Endothelial cell of umbilical vein (primary cell): Measurements from ENCODE around the gene DPP9. TPM values are rescaled to one million over a fixed set of nuclear protein-coding genes. Genes with fewer than 3 reads are reported as not detected.

Experiments used
- BruUV-seq: library from RNA; stranded (reverse); fragments of 400-500 nt; replicated peaks from 2 replicates; lab custom pipeline; 2021; lab: Mats Ljungman, UMichigan
- CTCF ChIA-PET: fragments of 300-600, 350-600 bp; sonication (Branson Sonifier 250); formaldehyde crosslinking; loops from one replicate; lab custom pipeline; 2021; ENCODE audit warnings: antibody characterized with exemption, inconsistent platforms; lab: Charles Lee
- POLR2A ChIA-PET: fragments of 300-600, 350-600 bp; sonication (Branson Sonifier 250); formaldehyde crosslinking; loops from one replicate; lab custom pipeline; 2021; ENCODE audit warnings: antibody characterized with exemption, inconsistent platforms; lab: Charles Lee
- DNase-seq: peaks from one replicate; pipeline ENCODE4 v3.0.0-alpha.2; 2011; ENCODE audit warnings: low read depth, low spot score
- FAIRE-seq: peaks from 2 replicates; lab custom pipeline; 2011; peaks lifted over from hg19 to GRCh38; lab: Jason Lieb, UNC
- H2AFZ ChIP-seq: 2 replicates; pipeline ENCODE4 v1.6.0; 2012; ENCODE audit warnings: low read depth, low read length, control low read depth, inconsistent platforms
- H3K27ac ChIP-seq: 2 replicates; pipeline ENCODE4 v1.5.1; 2011; ENCODE audit warnings: low read depth, mild to moderate bottlenecking, control low read depth, low read length, moderate library complexity; ENCODE audit not compliant: insufficient read depth
- H3K27me3 ChIP-seq, 2 experiments: 2 replicates each; pipeline versions ENCODE4 v1.6.0 to v1.6.1; 2011; ENCODE audit warnings: low read length in 2 of 2, mixed read lengths in 1 of 2; ENCODE audit not compliant: control insufficient read depth in 2 of 2, insufficient read depth in 2 of 2
- H3K36me3 ChIP-seq, 2 experiments: 2 replicates in 1 of 2; 3 replicates in 1 of 2; pipeline ENCODE4 v1.5.1; 2011; ENCODE audit warnings: low read length in 2 of 2, mild to moderate bottlenecking in 1 of 2, moderate library complexity in 1 of 2; ENCODE audit not compliant: control insufficient read depth in 2 of 2, insufficient read depth in 2 of 2; ENCODE audit errors: extremely low read depth in 1 of 2
- H3K4me1 ChIP-seq: 3 replicates; pipeline ENCODE4 v1.5.1; 2011; ENCODE audit warnings: mild to moderate bottlenecking, low read length; ENCODE audit not compliant: control insufficient read depth, insufficient read depth; ENCODE audit errors: extremely low read depth
- H3K4me2 ChIP-seq: 2 replicates; pipeline ENCODE4 v1.6.1; 2011; ENCODE audit warnings: low read length, control low read depth, mixed read lengths; ENCODE audit not compliant: insufficient read depth
- H3K4me3 ChIP-seq, 3 experiments: fragments of 200-600 bp in 1 of 3; sonication (generic), shearing (Covaris generic) in 1 of 3; replicated peaks in 1 of 3; 2 replicates each; pipeline ENCODE4 v1.5.1; 2011 to 2016; ENCODE audit warnings: control low read depth in 3 of 3, low read length in 3 of 3, mild to moderate bottlenecking in 2 of 3, inconsistent platforms in 1 of 3, low read depth in 1 of 3, moderate library complexity in 1 of 3; ENCODE audit not compliant: insufficient read depth in 1 of 3
- H3K79me2 ChIP-seq: 2 replicates; pipeline ENCODE4 v1.6.0; 2012; ENCODE audit warnings: low read length, inconsistent platforms; ENCODE audit not compliant: control insufficient read depth, insufficient read depth
- H3K9ac ChIP-seq: replicated peaks from 2 replicates; pipeline ENCODE3; 2011; ENCODE audit warnings: low read length, control low read depth; ENCODE audit not compliant: insufficient read depth; ENCODE audit errors: extremely low read depth
- H3K9me1 ChIP-seq: replicated peaks from 3 replicates; pipeline ENCODE4 v1.6.0; 2011; ENCODE audit warnings: mild to moderate bottlenecking, low read length; ENCODE audit not compliant: control insufficient read depth, insufficient read depth; ENCODE audit errors: extremely low read depth
- H3K9me3 ChIP-seq: replicated peaks from 2 replicates; pipeline ENCODE4 v1.5.1; 2012; ENCODE audit warnings: low read length, inconsistent platforms; ENCODE audit not compliant: control insufficient read depth, insufficient read depth
- H4K20me1 ChIP-seq: replicated peaks from 2 replicates; pipeline ENCODE3; 2011; ENCODE audit warnings: mild to moderate bottlenecking, low read length; ENCODE audit not compliant: control insufficient read depth, insufficient read depth; ENCODE audit errors: extremely low read depth
- CTCF ChIP-seq, 2 donors: IDR thresholded peaks; 1 replicate in 1 of 2; 2 replicates in 1 of 2; pipeline ENCODE4 v1.5.1; 2011; ENCODE audit warnings: low read length in 2 of 2, mild to moderate bottlenecking in 2 of 2, moderate library complexity in 2 of 2, control low read depth in 1 of 2, inconsistent platforms in 1 of 2, low read depth in 1 of 2; ENCODE audit not compliant: insufficient read depth in 1 of 2; ENCODE audit errors: extremely low read depth in 1 of 2
- EZH2 ChIP-seq: IDR thresholded peaks from 2 replicates; pipeline ENCODE4 v1.6.1; 2012; ENCODE audit warnings: borderline replicate concordance, low read depth, mild to moderate bottlenecking, moderate library complexity, low read length, inconsistent platforms; ENCODE audit not compliant: severe bottlenecking
- FOS ChIP-seq: IDR thresholded peaks from 2 replicates; pipeline ENCODE4 v1.6.1; 2011; ENCODE audit warnings: mild to moderate bottlenecking, low read length, moderate library complexity, borderline replicate concordance; ENCODE audit not compliant: insufficient read depth
- GATA2 ChIP-seq: IDR thresholded peaks from 2 replicates; pipeline ENCODE4 v1.7.0; 2011; ENCODE audit warnings: low read depth, mild to moderate bottlenecking, moderate library complexity, mixed read lengths, low read length; ENCODE audit not compliant: insufficient read length, insufficient read depth
- JUN ChIP-seq: IDR thresholded peaks from 2 replicates; pipeline ENCODE4 v1.6.1; 2011; ENCODE audit warnings: borderline replicate concordance, low read depth; ENCODE audit not compliant: insufficient read length, insufficient read depth
- MYC ChIP-seq: IDR thresholded peaks from one replicate; pipeline ENCODE4 v1.6.1; 2011; ENCODE audit warnings: mild to moderate bottlenecking, low read depth, low read length
- POLR2A ChIP-seq: IDR thresholded peaks from 2 replicates; pipeline ENCODE4 v1.6.1; 2012; ENCODE audit warnings: low read depth, mild to moderate bottlenecking, control low read depth, low read length
- POLR2AphosphoS5 ChIP-seq: IDR thresholded peaks from 2 replicates; pipeline ENCODE4 v1.6.1; 2012; ENCODE audit warnings: low read depth, mild to moderate bottlenecking, control low read depth, low read length, moderate library complexity; ENCODE audit not compliant: insufficient read depth
- dilution Hi-C: fragments of 300-500 bp; cut with MboI; formaldehyde crosslinking; loops from one replicate; pipeline ENCODE4 v1.15.0; 2019; ENCODE audit warnings: low sequenced_read_pairs; ENCODE audit not compliant: extremely low pct_ligation_motif_present
- intact Hi-C: fragments of 100-400 bp; cut with micrococcal nuclease; formaldehyde crosslinking; loops from one replicate; pipeline ENCODE4 v1.10.0; 2022
- polyA plus RNA-seq, 4 experiments: library from polyadenylated mRNA; depleted of rRNA in 3 of 4; stranded (reverse) in 3 of 4; unstranded in 1 of 4; fragments of >200 nt; gene quantifications; 2 replicates each; pipeline versions ENCODE4 v1.2.1 to v1.2.3, GENCODE V29; 2011 to 2012; ENCODE audit warnings: missing spikeins in 1 of 4
- total RNA-seq: library from RNA; stranded (reverse); gene quantifications from 2 replicates; pipeline ENCODE4 v1.2.3, GENCODE V29; 2021
- TF ChIP-seq, protein P1 (sequence below): IDR thresholded peaks from 2 replicates; pipeline ENCODE4 v1.6.1; 2011; ENCODE audit not compliant: insufficient read depth, insufficient read length

DPP9 gene
- total and polyA plus RNA-seq, 2 donors (not counting 3 experiments of a cell fraction or from before 2014, with no cell fraction given), result 31.5 to 98.0 TPM

GRCh38 chr19:4748185-4748584 is 24.5 kb upstream of the DPP9 start:
- no peaks in the 10 kb centered on the region for H3K9me1 ChIP-seq
- FAIRE-seq, result no peak
- no TSS peak for BruUV-seq
- ChIA-PET POLR2A (no interaction called here), CTCF (no interaction called here)
- H3K36me3 ChIP-seq, result no peaks in the 10 kb centered on the region
- H3K4me2 ChIP-seq, result no peak overlapping the region
- H3K27me3 ChIP-seq, result peaks cover 0 to 3% of the 10 kb centered on the region in 2 experiments
- no peaks in the 10 kb centered on the region for H3K4me1 ChIP-seq
- dilution Hi-C loops, result no loop called here
- H2AFZ ChIP-seq, result no peak overlapping the region
- intact Hi-C loops, result no loop called here
- H3K4me3 ChIP-seq, result no peak overlapping the region
- H3K9me3 ChIP-seq, result no peaks in the 10 kb centered on the region
- no peaks in the 10 kb centered on the region for H4K20me1 ChIP-seq
- H3K79me2 ChIP-seq, result no peaks in the 10 kb centered on the region
- no peak overlapping the region for H3K9ac ChIP-seq
- no peak overlapping the region for H3K27ac ChIP-seq
- no peak for DNase-seq
- TF ChIP-seq GATA2, result no peak
- TF ChIP-seq, protein P1, sequence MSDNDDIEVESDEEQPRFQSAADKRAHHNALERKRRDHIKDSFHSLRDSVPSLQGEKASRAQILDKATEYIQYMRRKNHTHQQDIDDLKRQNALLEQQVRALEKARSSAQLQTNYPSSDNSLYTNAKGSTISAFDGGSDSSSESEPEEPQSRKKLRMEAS, result no peak
- no peak for TF ChIP-seq JUN
- TF ChIP-seq FOS, result no peak
- TF ChIP-seq POLR2AphosphoS5, result no peak
- TF ChIP-seq EZH2, result no peak

DNA sequence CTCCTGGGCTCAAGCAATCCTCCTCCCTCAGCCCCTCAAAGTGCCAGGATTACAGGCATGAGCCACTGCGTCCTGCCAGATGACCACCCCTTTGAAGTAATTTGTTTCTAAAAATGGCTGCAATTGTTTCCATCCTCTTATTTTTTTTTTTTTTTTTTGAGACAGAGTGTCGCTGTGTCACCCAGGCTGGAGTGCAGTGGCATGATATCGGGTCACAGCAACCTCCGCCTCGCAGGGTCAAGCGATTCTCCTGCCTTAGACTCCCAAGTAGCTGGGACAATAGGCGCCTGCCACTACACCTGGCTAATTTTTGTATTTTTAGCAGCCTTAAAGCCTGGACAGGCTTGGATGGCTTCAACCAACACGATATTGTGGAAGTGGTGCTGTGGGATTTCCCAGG is 22.3 kb upstream of the DPP9 start:
- CTCF ChIA-PET, result interaction anchor here (0.6 to 0.8 kb wide), 2 partner anchors 45 to 1034 kb away, joined by 3 read pairs; no protein-coding TSS in a partner anchor
- no peak for FAIRE-seq
- no peaks in the 10 kb centered on the region for H3K9me3 ChIP-seq

More for the DNA sequence above, 22.3 kb upstream of the DPP9 start:
- no peak for DNase-seq
- Histone ChIP-seq H2AFZ (no peak overlapping the region), H3K79me2 (no peaks in the 10 kb centered on the region), H3K4me3 (no peak overlapping the region), H3K9me1 (no peaks in the 10 kb centered on the region), H3K4me1 (no peaks in the 10 kb centered on the region), H3K9ac (no peak overlapping the region), H4K20me1 (no peaks in the 10 kb centered on the region), H3K27me3 (peaks cover 0 to 5% of the 10 kb centered on the region in 2 experiments), H3K27ac (no peak overlapping the region), H3K4me2 (no peak overlapping the region), H3K36me3 (no peaks in the 10 kb centered on the region)
- dilution Hi-C loops, result no loop called here
- TF ChIP-seq, protein P1, result no peak
- TF ChIP-seq GATA2, result no peak
- TF ChIP-seq POLR2A, result no peak
- no peak for TF ChIP-seq CTCF (IDR thresholded peaks at IDR 0.05; ENCODE audit: extremely low read depth in 1 of 2, insufficient read depth in 1 of 2, low read depth in 1 of 2, low read length in 2 of 2)
- no peak for TF ChIP-seq MYC
- TF ChIP-seq POLR2AphosphoS5, result no peak
- TF ChIP-seq FOS, result no peak
- BruUV-seq, result no TSS peak
- intact Hi-C loops, result no loop called here
- POLR2A ChIA-PET, result no interaction called here
